IPS-NIHi7 (cell line): ENCODE results near the gene CCDC91.
"Not testable (repeated sequence)": the region's sequence is repeated elsewhere in the genome, so short reads cannot be mapped to it uniquely, and the experiment has no call there.

ENCODE experiments used
- DNase-seq: peaks from one replicate; pipeline ENCODE4 v3.0.0; 2012; ENCODE audit warnings: mixed read lengths; ENCODE audit errors: extremely low spot score

CCDC91 gene

GRCh38 chr12:28457785-28458184 is 267.5 kb downstream of the CCDC91 start:
- no peak for DNase-seq

DNA sequence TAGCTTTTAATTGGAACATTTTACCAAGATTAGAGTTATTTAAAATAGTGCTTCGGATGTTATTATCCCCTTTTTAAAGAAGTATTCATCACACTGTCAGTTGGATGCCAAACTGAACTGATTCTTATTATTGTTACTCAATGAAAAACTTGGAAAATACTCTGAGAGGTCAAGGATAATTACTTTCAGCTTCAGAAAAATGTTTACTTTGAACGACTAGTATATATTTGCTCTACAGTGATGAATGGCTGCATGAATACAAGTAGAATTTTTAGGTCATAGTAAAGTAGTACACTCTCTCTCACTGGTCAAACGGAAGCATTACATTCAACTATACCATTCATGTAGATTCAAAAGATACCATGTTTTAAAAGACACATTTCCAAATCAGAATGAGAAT is 269.2 kb downstream of the CCDC91 start:
- DNase-seq: no peak

- no peak for DNase-seq
These were observed 270.3 kb downstream of the CCDC91 start for GRCh38 chr12:28460420-28461130.

DNA sequence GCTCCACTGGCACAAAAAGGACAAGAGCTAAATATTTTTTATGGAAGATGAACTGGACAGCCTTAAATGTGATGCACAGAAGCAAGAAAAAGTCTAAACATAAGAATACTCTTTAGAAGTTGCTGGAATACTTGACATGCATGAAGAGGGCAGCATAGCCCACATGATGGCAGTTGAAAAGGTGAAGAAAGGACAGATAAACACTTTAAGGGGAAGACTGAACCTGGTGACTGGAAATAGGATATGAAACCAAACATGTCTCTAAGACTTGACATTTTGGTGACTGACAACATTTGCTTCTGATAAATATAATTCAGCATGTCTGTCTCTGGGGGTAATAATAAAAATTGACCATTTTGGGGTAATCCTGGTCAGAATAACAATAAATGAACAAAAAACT is 273.1 kb downstream of the CCDC91 start:
- DNase-seq: no peak

- not testable (repeated sequence) for DNase-seq
These were observed 281.5 kb downstream of the CCDC91 start for GRCh38 chr12:28471762-28472161.

DNA sequence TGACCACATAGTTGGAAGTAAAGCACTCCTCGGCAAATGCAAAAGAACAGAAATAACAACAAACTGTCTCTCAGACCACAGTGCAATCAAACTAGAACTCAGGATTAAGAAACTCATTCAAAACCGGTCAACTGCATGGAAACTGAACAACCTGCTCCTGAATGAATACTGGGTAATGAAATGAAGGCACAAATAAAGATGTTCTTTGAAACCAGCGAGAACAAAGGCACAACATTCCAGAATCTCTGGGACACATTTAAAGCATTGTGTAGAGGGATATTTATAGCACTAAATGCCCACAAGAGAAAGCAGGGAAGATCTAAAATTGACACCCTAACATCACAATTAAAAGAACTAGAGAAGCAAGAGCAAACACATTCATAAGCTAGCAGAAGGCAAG is 285.9 kb downstream of the CCDC91 start:
- DNase-seq: not testable (repeated sequence)

- not testable (repeated sequence) for DNase-seq
These were observed 288.8 kb downstream of the CCDC91 start for GRCh38 chr12:28479097-28479496.

DNA sequence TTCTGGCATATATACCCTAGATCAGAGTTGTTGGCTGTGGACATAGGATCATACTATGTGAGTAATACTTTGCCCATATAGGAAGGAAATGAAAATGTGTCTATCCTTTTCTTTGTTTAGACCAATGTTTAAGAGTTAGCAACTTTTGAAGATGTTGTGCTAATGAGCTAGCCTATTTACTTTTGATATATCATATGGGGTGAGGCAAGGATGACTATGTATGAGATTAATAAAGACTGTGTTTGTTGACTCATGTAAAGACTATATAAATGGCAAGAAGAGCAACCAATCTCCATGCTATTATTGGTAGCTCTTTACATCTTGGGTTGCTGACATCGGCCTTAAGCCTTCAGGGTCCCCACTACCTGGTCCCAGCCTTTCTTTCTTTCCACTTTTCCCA is 289.4 kb downstream of the CCDC91 start:
- DNase-seq: no peak

DNA sequence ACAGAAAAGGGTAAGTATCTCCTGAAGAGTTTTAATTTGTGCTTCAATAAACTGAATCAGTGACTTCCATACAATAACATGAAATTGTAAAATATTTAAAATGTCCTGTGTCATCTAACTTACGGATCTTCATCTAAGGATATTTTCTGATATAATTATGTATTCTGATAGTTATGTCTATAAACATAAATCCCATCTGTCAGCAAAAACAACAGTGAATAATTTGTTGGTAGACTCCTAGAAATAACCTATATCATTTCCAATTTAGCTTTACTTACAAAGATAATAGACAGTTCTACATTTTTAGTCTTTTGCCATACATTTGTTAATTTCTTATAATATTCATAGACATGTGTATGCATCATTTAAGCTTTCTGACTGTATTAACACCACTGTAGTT is 293.9 kb downstream of the CCDC91 start:
- DNase-seq: no peak

DNA sequence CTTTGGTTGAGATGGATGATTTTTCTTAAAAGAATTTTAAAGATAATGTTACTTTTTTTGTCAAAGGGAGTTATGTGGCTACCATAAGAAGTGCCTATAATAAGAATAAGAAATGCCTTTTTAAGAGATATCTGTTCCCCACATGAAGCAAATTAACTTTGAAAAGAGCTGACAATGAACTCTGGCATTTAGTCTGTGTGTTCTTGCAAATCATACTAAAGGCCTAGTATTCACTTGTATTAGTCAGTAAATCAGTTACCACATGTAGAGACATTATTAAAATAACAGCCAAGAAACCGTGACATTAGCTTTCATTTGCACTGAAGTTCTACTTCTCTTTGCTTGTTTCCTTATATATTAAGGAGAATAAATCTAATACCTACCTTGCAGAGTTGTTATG is 296.3 kb downstream of the CCDC91 start:
- DNase-seq: no peak

DNA sequence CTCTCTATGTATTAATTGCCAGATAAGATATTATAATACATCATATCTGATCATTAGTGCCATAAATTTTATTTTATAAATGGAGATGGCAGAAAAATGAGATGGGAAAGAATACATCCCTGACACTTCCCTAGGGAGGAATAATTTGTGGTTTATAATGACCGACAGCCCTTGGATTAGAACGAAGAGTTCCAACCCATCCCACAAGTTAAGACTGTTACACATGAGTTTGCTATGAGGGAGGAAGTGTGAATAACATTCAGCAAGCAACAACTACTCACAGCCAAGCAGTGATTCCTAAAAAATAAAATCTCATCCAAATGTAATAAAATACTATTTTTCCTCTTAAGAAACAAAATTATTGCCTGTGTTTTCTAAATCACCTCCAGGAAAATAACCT is 299.0 kb downstream of the CCDC91 start:
- DNase-seq: no peak

DNA sequence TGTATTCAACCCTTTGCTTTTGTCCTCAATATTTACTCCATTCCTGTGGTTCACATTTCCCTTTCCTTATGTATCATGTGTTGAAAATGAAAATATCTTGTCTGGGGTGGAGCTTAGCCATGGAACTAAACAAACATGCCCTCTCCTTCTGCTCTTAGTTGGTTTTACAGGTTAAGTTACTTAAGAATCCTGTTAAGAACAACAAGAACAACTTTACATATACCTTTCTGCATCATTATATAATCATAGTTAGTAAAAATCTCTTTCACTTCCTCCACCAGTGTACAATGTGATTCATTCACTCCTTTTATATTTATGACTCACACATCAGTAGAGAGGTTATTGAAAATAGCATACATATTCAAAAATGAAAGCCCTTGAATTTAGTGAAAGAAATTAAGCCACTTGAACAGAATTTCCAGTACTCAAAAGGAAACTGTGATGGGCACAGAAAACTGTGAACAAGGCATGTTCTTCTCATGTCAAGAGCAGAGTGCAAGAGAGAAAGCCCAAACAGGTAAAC is 307.7 kb downstream of the CCDC91 start:
- no peak for DNase-seq

- no peak for DNase-seq
These were observed 308.6 kb downstream of the CCDC91 start for GRCh38 chr12:28498850-28499249.

DNA sequence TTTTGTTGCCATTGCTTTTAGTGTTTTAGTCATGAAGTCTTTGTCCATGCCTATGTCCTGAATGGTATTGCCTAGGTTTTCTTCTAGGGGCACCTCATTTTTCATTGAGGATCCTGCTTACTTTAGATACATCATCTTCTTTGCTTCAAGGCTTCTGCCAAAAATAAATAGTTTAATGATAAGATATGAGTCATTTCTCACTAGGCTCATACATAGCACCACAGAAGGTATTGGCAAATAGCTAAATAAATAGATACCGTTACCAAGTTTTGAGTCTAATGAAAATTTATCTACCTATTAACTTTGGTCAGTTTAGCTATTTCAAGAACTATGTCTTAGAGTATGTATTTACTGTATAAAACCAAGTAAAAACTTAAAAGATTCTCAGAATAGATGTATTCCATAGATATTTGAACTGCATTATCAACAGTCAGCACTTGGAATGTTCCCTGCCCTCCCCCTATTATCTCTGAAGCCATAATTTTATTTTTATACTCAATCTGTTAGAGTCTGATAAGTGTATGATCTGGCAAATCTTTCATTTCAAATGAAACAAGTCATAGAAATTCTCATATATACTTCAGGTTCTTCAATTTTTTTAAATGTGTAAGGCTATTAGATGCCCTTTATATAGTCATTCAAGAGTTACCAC is 310.2 kb downstream of the CCDC91 start:
- DNase-seq: no peak

GRCh38 chr12:28506271-28506670 is 316.0 kb downstream of the CCDC91 start:
- DNase-seq: no peak

DNA sequence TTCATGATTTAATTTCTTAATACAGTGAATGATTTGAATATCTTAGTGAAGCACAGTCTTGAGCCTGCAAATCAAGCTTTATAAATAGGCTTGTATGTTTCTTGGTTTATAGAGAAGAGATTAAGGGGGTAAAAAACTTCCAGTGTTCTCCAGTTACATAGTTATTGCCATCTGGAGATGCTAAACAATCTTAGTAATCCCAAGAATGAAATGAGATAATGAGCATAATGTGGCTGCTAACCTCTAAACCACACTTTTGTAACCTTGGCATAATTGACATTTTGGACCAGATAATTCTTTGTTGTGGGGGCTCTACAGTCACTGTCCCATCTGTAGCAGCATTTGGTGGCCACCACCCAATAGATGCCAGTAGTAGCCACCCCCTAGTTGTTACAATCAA is 316.8 kb downstream of the CCDC91 start:
- DNase-seq: no peak

DNA sequence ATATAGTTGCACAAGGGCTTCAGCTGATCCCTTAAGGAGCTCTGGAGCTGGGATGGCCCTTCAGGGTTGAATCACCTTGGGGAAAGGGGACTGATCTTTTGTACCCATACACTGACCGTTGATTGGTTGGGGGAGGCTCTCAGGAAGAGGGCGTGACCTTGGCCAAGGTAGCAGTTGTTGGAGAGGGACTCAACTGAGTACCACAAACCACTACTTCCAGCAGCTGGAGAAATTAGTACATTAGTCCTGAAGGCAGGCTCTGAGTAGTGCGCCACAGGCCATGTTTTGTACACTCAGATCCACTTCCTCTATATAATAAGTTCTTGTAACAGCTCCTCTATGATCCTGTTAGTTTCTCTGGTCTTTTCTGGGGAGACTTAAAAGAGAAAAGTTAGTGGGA is 317.6 kb downstream of the CCDC91 start:
- no peak for DNase-seq

- no peak for DNase-seq
These were observed 322.1 kb downstream of the CCDC91 start for GRCh38 chr12:28512406-28512805.

DNA sequence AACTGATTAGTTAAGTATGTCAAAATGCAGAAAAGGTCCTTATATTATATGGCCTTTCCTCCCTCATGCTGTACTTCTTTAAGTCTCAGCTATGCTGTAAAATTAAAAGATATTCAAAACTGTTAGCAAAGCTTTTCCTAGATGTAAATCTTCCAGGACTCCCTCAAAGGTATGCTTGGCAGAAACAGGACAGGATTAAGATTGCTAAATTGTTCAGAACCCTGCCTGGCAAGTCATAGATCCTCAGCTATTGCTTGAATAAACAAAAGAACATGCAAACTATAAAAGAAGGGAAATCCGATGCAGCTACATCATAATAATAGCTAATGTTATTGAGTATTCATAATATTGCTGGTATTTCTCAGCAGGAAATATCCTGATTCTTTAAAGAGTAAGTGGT is 322.6 kb downstream of the CCDC91 start:
- no peak for DNase-seq

GRCh38 chr12:28513983-28514382 is 323.7 kb downstream of the CCDC91 start:
- DNase-seq: no peak

DNA sequence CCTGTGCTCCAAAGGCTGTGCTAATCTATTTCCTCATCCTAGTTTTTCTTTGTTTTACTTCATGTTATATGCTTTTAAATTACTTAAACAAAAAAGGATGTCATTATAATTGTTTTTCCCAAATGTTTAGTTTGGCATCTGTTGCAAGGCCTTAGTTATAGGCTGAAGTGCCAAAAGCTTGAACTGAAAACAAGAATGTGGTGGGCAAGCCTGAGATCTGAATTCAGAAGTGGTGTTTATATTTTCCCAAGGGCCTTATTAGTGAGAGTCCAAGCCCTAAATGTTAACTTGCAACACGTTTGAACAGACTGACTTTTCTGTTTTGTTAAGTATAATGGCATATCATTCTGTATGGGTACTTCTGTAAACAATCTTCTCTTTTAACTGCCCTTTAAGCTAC is 326.8 kb downstream of the CCDC91 start:
- DNase-seq: no peak

DNA sequence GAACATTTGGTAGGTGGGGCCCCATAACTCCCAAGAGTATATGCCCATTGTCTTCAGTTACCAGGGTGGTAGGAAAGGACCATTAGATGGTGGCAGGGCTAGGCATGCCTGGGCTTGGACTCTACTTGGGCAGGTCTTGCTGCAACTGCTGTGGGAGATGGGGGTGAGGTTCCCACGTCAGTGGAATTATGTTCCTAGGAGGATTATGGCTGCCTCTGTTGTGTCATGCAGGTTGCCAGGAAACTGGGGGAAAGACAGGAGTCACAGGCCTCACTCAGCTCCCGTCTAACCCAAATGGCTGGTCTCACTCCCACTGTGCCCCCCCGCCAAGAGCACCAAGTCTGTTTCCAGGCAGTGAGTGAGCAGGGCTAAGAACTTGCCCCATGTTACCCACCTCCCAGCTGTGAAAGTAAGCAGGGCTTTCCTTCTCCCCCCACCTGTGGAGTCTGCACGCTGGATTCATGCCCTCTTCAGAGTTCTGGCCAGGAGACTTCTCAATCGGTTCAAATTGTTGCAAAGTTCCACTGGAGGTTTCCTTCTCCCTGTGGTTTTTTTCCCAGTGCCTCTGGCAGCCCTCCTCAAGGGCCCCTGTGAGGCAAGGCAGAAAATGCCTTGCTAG is 337.5 kb downstream of the CCDC91 start:
- DNase-seq: no peak

DNA sequence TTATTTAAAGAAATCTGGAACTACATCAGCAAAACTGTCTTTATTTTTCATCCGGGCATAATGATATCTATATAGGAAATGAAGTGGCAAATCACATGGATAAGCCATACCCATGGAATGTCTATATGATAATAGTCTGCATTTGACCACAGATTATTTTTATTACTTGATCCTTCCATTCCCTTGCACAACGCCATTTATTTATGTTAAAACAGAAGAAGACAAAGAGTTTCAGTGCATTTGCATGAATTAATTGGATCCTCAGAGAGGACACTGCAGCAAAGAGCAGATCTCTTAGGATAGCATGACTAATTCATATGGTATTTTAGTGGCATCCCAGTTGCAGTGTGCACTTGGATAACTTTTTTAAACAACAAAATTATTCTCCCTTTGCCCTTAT is 345.0 kb downstream of the CCDC91 start:
- DNase-seq: no peak
